GM18870 (cell line): ENCODE measurements around the gene WNT11.

Experiments used
- ATAC-seq: cut with Tn5 transposase; IDR thresholded peaks from one replicate; pipeline ENCODE4 v1.9.1; 2021; ENCODE audit warnings: moderate library complexity; ENCODE audit not compliant: unreplicated experiment

Gene WNT11

GRCh38 chr11:76206327-76207081, at the start of gene WNT11:
TSS of gene WNT11 (minus strand) at chr11:76206502. CDS start at chr11:76206407, 95 bp downstream.
- ATAC-seq = no peak

- no peak for ATAC-seq
Observed at GRCh38 chr11:76253416-76253815, 47.1 kb upstream of the WNT11 start.

GRCh38 chr11:76252631-76253070, 46.3 kb upstream of the WNT11 start:
- ATAC-seq = no peak

- no peak for ATAC-seq
Observed at GRCh38 chr11:76251576-76251975, 45.3 kb upstream of the WNT11 start.

GRCh38 chr11:76251226-76251575, 44.9 kb upstream of the WNT11 start:
- no peak for ATAC-seq

GRCh38 chr11:76250520-76251225, 44.4 kb upstream of the WNT11 start:
- no peak for ATAC-seq

GRCh38 chr11:76249195-76249741, 43.0 kb upstream of the WNT11 start:
- no peak for ATAC-seq

GRCh38 chr11:76248210-76248609, 41.9 kb upstream of the WNT11 start:
- ATAC-seq = no peak

- no peak for ATAC-seq
Observed at GRCh38 chr11:76247091-76247490, 40.8 kb upstream of the WNT11 start.

- no peak for ATAC-seq
Observed at GRCh38 chr11:76246271-76246933, 40.1 kb upstream of the WNT11 start.

- ATAC-seq = no peak
Observed at GRCh38 chr11:76245720-76246119, 39.4 kb upstream of the WNT11 start.

GRCh38 chr11:76244316-76244851, 38.1 kb upstream of the WNT11 start:
- no peak for ATAC-seq

GRCh38 chr11:76243957-76244285, 37.6 kb upstream of the WNT11 start:
- ATAC-seq = no peak

- no peak for ATAC-seq
Observed at GRCh38 chr11:76243193-76243956, 37.1 kb upstream of the WNT11 start.

GRCh38 chr11:76242004-76242779, 35.9 kb upstream of the WNT11 start:
- no peak for ATAC-seq

- no peak for ATAC-seq
Observed at GRCh38 chr11:76241243-76242000, 35.1 kb upstream of the WNT11 start.

GRCh38 chr11:76240666-76241065, 34.4 kb upstream of the WNT11 start:
- ATAC-seq = no peak

- ATAC-seq = no peak
Observed at GRCh38 chr11:76240161-76240540, 33.8 kb upstream of the WNT11 start.

GRCh38 chr11:76239483-76240160, 33.3 kb upstream of the WNT11 start:
- ATAC-seq = no peak
